DMS114 treated with DMSO at 0.1 percent for 48 hours (cell line): ENCODE results near the gene DRICH1.
"Not testable (repeated sequence)": the region's sequence is repeated elsewhere in the genome, so short reads cannot be mapped to it uniquely, and the experiment has no call there.

Source experiments
- DNase-seq: peaks from one replicate; lab custom pipeline; 2025; ENCODE audit not compliant: unreplicated experiment; lab: John Stamatoyannopoulos, UW

DRICH1 gene

GRCh38 chr22:23603266-23603665 is 28.9 kb downstream of the DRICH1 start:
- no peak for DNase-seq

GRCh38 chr22:23598805-23599518 is 33.2 kb downstream of the DRICH1 start:
- DNase-seq, result no peak

- not testable (repeated sequence) for DNase-seq
Observed at GRCh38 chr22:23597576-23598268, 34.4 kb downstream of the DRICH1 start.

- DNase-seq, result not testable (repeated sequence)
Observed at GRCh38 chr22:23595904-23596303, 36.2 kb downstream of the DRICH1 start.

GRCh38 chr22:23591846-23592245 is 40.3 kb downstream of the DRICH1 start:
- no peak for DNase-seq

GRCh38 chr22:23591201-23591791 is 40.8 kb downstream of the DRICH1 start:
- peak; percentile 38 for DNase-seq

GRCh38 chr22:23583836-23584235 is 48.3 kb downstream of the DRICH1 start:
- no peak for DNase-seq

- no peak for DNase-seq
Observed at GRCh38 chr22:23583153-23583552, 49.0 kb downstream of the DRICH1 start.

- no peak for DNase-seq
Observed at GRCh38 chr22:23581260-23581650, 50.9 kb downstream of the DRICH1 start.

- DNase-seq, result no peak
Observed at GRCh38 chr22:23580576-23581259, 51.4 kb downstream of the DRICH1 start.

GRCh38 chr22:23579870-23580575 is 52.1 kb downstream of the DRICH1 start, which contains the start of gene IGLL1:
TSS of gene IGLL1 (minus strand) at chr22:23580290. CDS start at chr22:23580190, 100 bp downstream.
- DNase-seq, result no peak

GRCh38 chr22:23579280-23579679 is 52.8 kb downstream of the DRICH1 start:
- no peak for DNase-seq

- no peak for DNase-seq
Observed at GRCh38 chr22:23578306-23578705, 53.8 kb downstream of the DRICH1 start.

- no peak for DNase-seq
Observed at GRCh38 chr22:23576681-23577080, 55.4 kb downstream of the DRICH1 start.

GRCh38 chr22:23575601-23576000 is 56.5 kb downstream of the DRICH1 start:
- DNase-seq, result no peak

- no peak for DNase-seq
Observed at GRCh38 chr22:23574877-23575276, 57.2 kb downstream of the DRICH1 start.

- no peak for DNase-seq
Observed at GRCh38 chr22:23574371-23574811, 57.7 kb downstream of the DRICH1 start.

GRCh38 chr22:23573701-23574235 is 58.4 kb downstream of the DRICH1 start:
- not testable (repeated sequence) for DNase-seq

- DNase-seq, result not testable (repeated sequence)
Observed at GRCh38 chr22:23573106-23573505, 59.0 kb downstream of the DRICH1 start.

- no peak for DNase-seq
Observed at GRCh38 chr22:23571486-23571885, 60.6 kb downstream of the DRICH1 start.
